H1 (cell line): ENCODE results near the gene TRAF1. TPM values are rescaled to one million over a fixed set of nuclear protein-coding genes. Genes with fewer than 3 reads are reported as not detected.

Source experiments
- ATF2 ChIP-seq: IDR thresholded peaks from 2 replicates; pipeline ENCODE4 v1.6.1; 2012; ENCODE audit warnings: low read length, inconsistent platforms
- TBP ChIP-seq: IDR thresholded peaks from 2 replicates; pipeline ENCODE4 v1.6.1; 2011; ENCODE audit warnings: low read depth, low read length, improper control_type of control experiment
- polyA plus RNA-seq, 7 experiments: library from polyadenylated mRNA; depleted of rRNA in 3 of 7; stranded (reverse) in 5 of 7; unstranded in 2 of 7; fragments of >200 nt in 5 of 7; fragments of 200-250 nt in 2 of 7; gene quantifications; 1 replicate in 5 of 7; 2 replicates in 1 of 7; 4 replicates in 1 of 7; pipeline versions ENCODE4 v1.2.1 to v1.2.3, GENCODE V29; 2011 to 2013; ENCODE audit warnings: missing spikeins in 2 of 7, mixed read lengths in 2 of 7
- total RNA-seq: library from RNA; stranded (reverse); fragmentation: NEBNext Ultra II Directional; extraction: Animal tissue kit (Norgen Biotek cat#: 25700); gene quantifications from 2 replicates; pipeline ENCODE4 v1.2.1, GENCODE V29; 2021

The TRAF1 gene
- total and polyA plus RNA-seq, 2 of the 8 experiments (the other 6 are each of a cell fraction or from before 2014, with no cell fraction given), result 1.6 to 3.2 TPM

GRCh38 chr9:120885457-120885856 is 41.1 kb downstream of the TRAF1 start (continued):
- TF ChIP-seq TBP, result no peak
- TF ChIP-seq ATF2, result no peak
